Smooth muscle cell (in vitro differentiated cells): ENCODE measurements around the gene APBB1IP. TPM values are rescaled to one million over a fixed set of nuclear protein-coding genes. Genes with fewer than 3 reads are reported as not detected.
"Not testable (repeated sequence)": the region's sequence is repeated elsewhere in the genome, so short reads cannot be mapped to it uniquely, and the experiment has no call there.

Source experiments
- DNase-seq: peaks from one replicate; lab custom pipeline; 2025; ENCODE audit not compliant: unreplicated experiment; lab: John Stamatoyannopoulos, UW
- H2AFZ ChIP-seq: fragments of 200-600 bp; sonication (generic); 2 replicates; pipeline ENCODE4 v1.6.0; 2016; ENCODE audit warnings: antibody characterized with exemption, low read depth, mild to moderate bottlenecking
- H3F3A ChIP-seq: fragments of 200-600 bp; sonication (generic); 2 replicates; pipeline ENCODE4 v1.6.0; 2017; ENCODE audit warnings: antibody characterized with exemption, low read depth
- H3K27ac ChIP-seq: fragments of 200-600 bp; sonication (generic); 2 replicates; pipeline ENCODE4 v1.5.1; 2016; ENCODE audit warnings: low read depth, mild to moderate bottlenecking
- H3K27me3 ChIP-seq: fragments of 200-600 bp; sonication (generic); 2 replicates; pipeline ENCODE4 v1.6.1; 2016; ENCODE audit warnings: low read depth, mild to moderate bottlenecking
- H3K36me3 ChIP-seq: fragments of 200-600 bp; sonication (generic); 2 replicates; pipeline ENCODE4 v1.5.1; 2016; ENCODE audit warnings: low read depth
- H3K4me1 ChIP-seq: fragments of 200-600 bp; sonication (generic); 2 replicates; pipeline ENCODE4 v1.5.1; 2016; ENCODE audit warnings: low read depth
- H3K4me2 ChIP-seq: fragments of 200-600 bp; sonication (generic); 2 replicates; pipeline ENCODE4 v1.6.0; 2016; ENCODE audit warnings: mild to moderate bottlenecking
- H3K4me3 ChIP-seq: fragments of 200-600 bp; sonication (generic); 2 replicates; pipeline ENCODE4 v1.5.1; 2016; ENCODE audit warnings: mild to moderate bottlenecking
- H3K79me2 ChIP-seq: fragments of 200-600 bp; sonication (generic); 2 replicates; pipeline ENCODE4 v1.6.0; 2016; ENCODE audit warnings: low read depth, mild to moderate bottlenecking
- H3K9ac ChIP-seq: fragments of 200-600 bp; sonication (generic); 2 replicates; pipeline ENCODE4 v1.6.0; 2016; ENCODE audit warnings: low read depth
- H3K9me3 ChIP-seq: fragments of 200-600 bp; sonication (generic); replicated peaks from 2 replicates; pipeline ENCODE4 v1.5.1; 2016; ENCODE audit warnings: low read depth
- H4K20me1 ChIP-seq: fragments of 200-600 bp; sonication (generic); 2 replicates; pipeline ENCODE4 v1.6.0; 2016; ENCODE audit warnings: low read depth
- CTCF ChIP-seq: fragments of 200-600 bp; sonication (generic); IDR thresholded peaks from 2 replicates; pipeline ENCODE4 v1.5.1; 2017; ENCODE audit warnings: borderline replicate concordance, mild to moderate bottlenecking, antibody characterized with exemption; ENCODE audit not compliant: insufficient read depth, poor library complexity, severe bottlenecking
- WGBS: methylation state at CpG from one replicate; pipeline ENCODE4 v1.1.7; 2016; ENCODE audit warnings: low lambda C conversion rate; 5-methylcytosine and 5-hydroxymethylcytosine counted together
- polyA plus RNA-seq: library from polyadenylated mRNA; unstranded; fragments of >200 nt; fragmentation: Nextera tagmentation; extraction: Ambion mirVana; gene quantifications from 2 replicates; pipeline ENCODE4 v1.2.1, GENCODE V29; 2016
- total RNA-seq: library from RNA; depleted of rRNA; stranded (reverse); fragments of >200 nt; gene quantifications from 2 replicates; pipeline ENCODE4 v1.2.3, GENCODE V29; 2014

APBB1IP gene
- total and polyA plus RNA-seq, 2 experiments from 2014 or later, result 0.36 to 0.39 TPM

GRCh38 chr10:26574783-26575182, 136.6 kb downstream of the APBB1IP start:
- no peak for DNase-seq
- 88% methylated on average over 4 of the region's 4 CpGs for WGBS
- Histone ChIP-seq H3F3A (no peaks in the 10 kb centered on the region), H3K79me2 (no peaks in the 10 kb centered on the region), H3K4me2 (no peak overlapping the region), H3K4me3 (no peak overlapping the region), H3K27ac (no peak overlapping the region), H2AFZ (no peak overlapping the region), H3K4me1 (no peaks in the 10 kb centered on the region), H3K27me3 (no peaks in the 10 kb centered on the region), H3K36me3 (no peaks in the 10 kb centered on the region), H3K9ac (no peak overlapping the region), H4K20me1 (no peaks in the 10 kb centered on the region), H3K9me3 (no peaks in the 10 kb centered on the region)
- no peak for TF ChIP-seq CTCF

GRCh38 chr10:26578371-26578770, 140.2 kb downstream of the APBB1IP start:
- 83% methylated on average over 6 of the region's 6 CpGs for WGBS
- H3F3A ChIP-seq, H3K4me2 ChIP-seq, H4K20me1 ChIP-seq, H3K9me3 ChIP-seq, H3K4me3 ChIP-seq, H3K27ac ChIP-seq, H3K4me1 ChIP-seq, H2AFZ ChIP-seq, H3K79me2 ChIP-seq, DNase-seq, H3K27me3 ChIP-seq, H3K9ac ChIP-seq, H3K36me3 ChIP-seq: not testable (repeated sequence)

- Histone ChIP-seq H3K4me2 (no peak overlapping the region), H3K4me1 (no peaks in the 10 kb centered on the region), H3F3A (no peaks in the 10 kb centered on the region), H3K27me3 (no peaks in the 10 kb centered on the region), H3K79me2 (no peaks in the 10 kb centered on the region), H3K36me3 (no peaks in the 10 kb centered on the region), H3K9ac (no peak overlapping the region), H4K20me1 (no peaks in the 10 kb centered on the region), H3K9me3 (no peaks in the 10 kb centered on the region), H2AFZ (no peak overlapping the region), H3K27ac (no peak overlapping the region), H3K4me3 (no peak overlapping the region)
- DNase-seq, result no peak
- no peak for TF ChIP-seq CTCF
- WGBS, result 83% methylated on average over 26 of the region's 26 CpGs
Measured at GRCh38 chr10:26579256-26580063, 141.3 kb downstream of the APBB1IP start.

- Histone ChIP-seq H3K36me3 (no peaks in the 10 kb centered on the region), H3K9me3 (no peaks in the 10 kb centered on the region), H2AFZ (no peak overlapping the region), H3K9ac (no peak overlapping the region), H3K4me2 (no peak overlapping the region), H3K4me3 (no peak overlapping the region), H3F3A (no peaks in the 10 kb centered on the region), H3K4me1 (no peaks in the 10 kb centered on the region), H3K27ac (no peak overlapping the region), H3K79me2 (no peaks in the 10 kb centered on the region), H3K27me3 (no peaks in the 10 kb centered on the region), H4K20me1 (no peaks in the 10 kb centered on the region)
- no peak for DNase-seq
- 92% methylated on average over 11 of the region's 11 CpGs for WGBS
- TF ChIP-seq CTCF, result no peak
Measured at GRCh38 chr10:26586211-26586610, 148.1 kb downstream of the APBB1IP start.
